Embryonic facial prominence (tissue), 1 donor: ENCODE measurements around the gene GALNT10.

Source experiments
- DNase-seq: peaks from one replicate; pipeline ENCODE4 v3.0.0-alpha.2; 2016; ENCODE audit errors: extremely low spot score

GALNT10 gene

GRCh38 chr5:154264549-154265196, 74.1 kb downstream of the GALNT10 start:
- no peak for DNase-seq

- no peak for DNase-seq
Measured at GRCh38 chr5:154265197-154265773, 74.8 kb downstream of the GALNT10 start.

DNA sequence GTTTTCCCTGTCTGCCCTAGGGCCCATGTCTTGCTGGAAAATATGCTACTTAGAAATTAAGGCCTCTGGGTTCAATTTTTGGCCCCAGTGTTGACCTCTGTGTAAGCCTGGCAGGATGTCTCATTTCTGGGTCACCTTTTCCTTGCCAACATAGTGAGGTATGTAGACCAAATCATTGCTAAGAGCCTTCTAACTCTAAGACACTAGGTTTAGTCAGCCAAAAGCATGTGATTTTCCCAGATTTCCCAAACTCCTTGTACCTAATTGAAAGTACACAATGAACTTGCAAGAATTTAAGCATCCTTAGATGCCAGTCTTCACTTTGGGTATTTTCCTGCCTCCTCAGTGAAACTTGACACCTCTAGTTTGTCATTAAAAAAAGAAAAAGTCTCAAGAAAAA, 77.0 kb downstream of the GALNT10 start:
- no peak for DNase-seq

- no peak for DNase-seq
Measured at GRCh38 chr5:154268073-154268472, 77.5 kb downstream of the GALNT10 start.

DNA sequence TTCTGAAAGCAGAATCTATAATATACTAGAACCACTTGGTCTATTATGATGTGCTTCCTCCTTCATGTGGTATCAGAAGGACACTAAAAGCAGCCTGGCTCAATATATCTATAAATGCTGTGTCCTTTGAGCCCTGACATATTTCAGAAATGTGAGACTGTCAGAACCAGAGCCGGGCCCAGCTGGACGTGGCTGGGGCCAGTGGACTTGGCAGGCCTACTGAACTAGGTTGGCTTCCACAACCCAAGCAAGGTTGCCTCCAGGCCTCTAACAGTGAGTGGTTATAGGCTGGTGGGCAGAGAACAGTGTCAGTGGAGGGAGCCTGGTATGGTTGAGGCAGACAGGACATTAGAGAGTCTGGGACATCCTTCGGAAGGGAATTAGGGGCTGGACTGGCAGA, 78.9 kb downstream of the GALNT10 start:
- DNase-seq, result no peak

GRCh38 chr5:154271466-154271865, 80.9 kb downstream of the GALNT10 start:
- no peak for DNase-seq

GRCh38 chr5:154271936-154272514, 81.5 kb downstream of the GALNT10 start:
- DNase-seq, result no peak

GRCh38 chr5:154273028-154273617, 82.6 kb downstream of the GALNT10 start:
- no peak for DNase-seq

GRCh38 chr5:154273963-154274827, 83.7 kb downstream of the GALNT10 start:
- no peak for DNase-seq

DNA sequence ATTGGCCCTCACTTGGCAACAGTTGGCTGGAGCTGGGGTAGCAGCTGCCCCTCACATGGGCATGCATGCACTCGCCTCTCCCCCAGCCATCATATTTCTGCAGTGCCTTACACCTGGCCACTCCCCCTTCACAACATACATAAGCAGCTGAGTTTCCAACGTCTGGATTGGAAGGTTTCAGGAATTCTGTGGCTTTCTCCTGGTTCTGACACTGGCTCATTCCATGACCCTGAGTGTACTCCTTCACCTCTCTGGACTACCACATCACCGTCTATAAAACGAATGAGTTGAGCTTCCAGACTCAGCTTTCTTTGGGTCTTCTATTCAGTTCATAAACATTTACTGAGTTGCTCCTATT, 84.3 kb downstream of the GALNT10 start:
- no peak for DNase-seq

DNA sequence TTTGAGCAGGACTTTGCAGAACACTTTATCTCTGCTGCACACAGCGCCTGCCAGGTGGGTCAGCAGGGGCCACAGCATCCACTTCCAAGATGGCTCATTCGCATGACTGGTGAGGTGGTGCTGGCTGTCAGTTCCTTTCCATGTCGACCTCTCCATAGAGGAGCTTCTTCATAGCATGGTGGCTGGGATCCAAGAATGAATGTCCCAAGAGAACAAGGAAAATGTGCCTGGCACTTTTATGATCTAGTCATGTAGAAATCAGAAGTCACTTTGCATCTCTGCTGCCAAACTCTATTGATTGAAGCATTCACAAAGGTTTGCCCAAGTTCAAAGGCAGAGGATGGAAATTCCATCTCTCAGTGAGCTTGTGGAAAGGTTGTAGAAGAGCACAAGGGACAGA, 85.0 kb downstream of the GALNT10 start:
- no peak for DNase-seq

DNA sequence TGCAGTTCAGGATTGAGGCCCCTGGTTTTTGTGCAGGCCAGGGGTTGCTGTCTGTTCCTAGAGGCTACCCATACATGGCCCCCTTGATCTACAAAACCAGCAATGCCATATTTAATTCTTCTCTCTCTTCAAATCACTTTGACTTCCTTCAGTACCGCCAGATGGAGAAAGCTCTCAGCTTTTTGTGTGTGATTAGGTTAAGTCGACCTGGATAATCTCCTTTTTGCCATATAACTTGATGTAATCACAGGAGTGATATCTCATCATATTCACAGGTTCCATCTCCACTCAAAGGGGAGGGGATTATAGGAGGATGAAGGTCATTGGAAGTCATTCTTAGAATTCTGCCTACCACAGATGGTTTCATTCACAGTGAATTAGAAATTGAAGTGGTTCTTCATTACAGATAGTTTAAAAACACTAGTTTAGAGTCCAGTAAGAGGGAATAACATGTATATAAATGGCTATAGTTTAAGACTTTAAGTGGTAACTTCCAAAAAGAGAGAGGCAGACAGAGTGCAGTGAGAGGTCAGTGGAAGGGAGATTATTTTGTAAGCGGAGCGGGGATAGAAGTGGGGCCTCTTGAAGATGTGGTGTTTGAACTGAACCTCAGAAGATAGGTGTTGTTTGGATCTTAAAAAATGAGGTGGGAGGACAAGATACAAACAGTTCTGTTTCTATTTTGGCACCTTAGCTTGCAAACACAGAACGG, 85.9 kb downstream of the GALNT10 start:
- no peak for DNase-seq

GRCh38 chr5:154276973-154277331, 86.4 kb downstream of the GALNT10 start:
- DNase-seq, result no peak

DNA sequence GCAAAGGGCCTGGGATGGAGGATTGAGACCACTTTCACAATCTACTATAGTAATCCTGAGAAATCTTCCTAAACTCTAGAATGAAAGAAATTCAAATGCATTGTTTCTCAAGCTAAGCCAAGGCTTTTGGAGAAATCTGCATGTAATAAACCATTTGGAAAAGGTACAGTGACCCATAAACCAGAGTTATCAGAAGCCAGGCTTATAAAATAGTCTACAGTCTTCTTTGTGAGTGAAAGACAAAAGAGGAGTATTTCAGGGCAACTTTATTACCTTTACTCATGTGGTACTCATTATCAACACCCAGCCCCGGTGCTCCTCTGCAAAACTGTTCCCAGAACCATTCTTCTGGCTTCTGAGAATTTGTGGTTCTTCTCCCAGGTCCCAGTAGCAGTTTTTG, 87.0 kb downstream of the GALNT10 start:
- DNase-seq, result no peak

DNA sequence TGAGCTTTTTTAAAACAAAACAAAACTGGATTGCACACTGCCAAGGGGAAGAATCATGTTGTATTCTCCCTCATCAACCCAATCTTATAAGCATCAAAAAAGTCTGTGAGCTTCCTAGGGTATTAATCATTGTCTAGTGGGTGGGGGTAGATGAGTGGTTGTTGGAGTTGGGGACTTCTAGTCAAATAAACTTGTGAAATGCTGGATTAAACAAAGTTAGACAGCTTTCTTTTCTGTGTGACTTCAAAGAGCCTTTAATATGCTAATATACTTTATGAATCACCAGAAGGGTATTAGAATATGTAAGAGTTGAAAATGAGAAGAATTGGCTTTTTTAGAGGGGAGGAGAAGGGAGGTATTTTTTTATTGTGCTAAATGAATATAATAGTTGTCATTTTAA, 87.7 kb downstream of the GALNT10 start:
- DNase-seq, result no peak

DNA sequence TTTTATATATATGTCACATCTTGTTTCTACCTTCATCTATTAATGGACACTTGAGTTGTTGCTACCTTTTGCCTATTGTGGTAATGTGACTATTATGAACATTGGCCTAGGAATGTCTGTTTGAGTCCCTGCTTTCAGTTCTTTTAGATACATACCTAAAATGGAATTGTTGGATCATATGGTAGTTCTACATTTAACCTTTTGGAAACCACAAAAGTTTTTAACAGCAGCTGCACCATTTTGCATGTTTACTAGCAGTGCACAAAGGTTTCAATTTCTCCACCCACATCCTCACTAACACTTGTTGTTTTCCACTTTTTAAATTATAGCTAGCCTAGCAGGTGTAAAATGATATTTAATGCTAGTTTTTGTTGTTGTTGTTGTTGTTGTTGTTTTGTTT, 88.4 kb downstream of the GALNT10 start:
- DNase-seq, result no peak

DNA sequence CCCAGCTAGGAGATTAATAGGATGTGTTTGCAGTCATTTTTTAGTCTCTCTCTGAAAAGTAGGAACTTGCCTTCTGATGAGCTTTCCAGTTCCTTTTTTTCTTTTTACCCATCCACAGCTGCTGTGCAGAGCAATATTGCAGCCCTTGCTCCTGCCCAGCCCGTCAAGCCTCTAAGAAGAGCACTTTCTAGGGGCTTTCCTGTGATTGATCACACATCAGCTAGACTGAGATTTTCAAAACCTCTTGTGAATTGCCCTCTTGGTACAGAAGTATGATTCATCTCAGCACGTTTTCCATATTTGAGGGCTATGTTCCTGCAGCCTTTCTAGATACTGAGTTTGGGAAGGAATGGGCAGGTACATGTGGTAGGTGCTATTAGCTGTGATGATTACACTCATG, 93.9 kb downstream of the GALNT10 start:
- DNase-seq, result no peak

DNA sequence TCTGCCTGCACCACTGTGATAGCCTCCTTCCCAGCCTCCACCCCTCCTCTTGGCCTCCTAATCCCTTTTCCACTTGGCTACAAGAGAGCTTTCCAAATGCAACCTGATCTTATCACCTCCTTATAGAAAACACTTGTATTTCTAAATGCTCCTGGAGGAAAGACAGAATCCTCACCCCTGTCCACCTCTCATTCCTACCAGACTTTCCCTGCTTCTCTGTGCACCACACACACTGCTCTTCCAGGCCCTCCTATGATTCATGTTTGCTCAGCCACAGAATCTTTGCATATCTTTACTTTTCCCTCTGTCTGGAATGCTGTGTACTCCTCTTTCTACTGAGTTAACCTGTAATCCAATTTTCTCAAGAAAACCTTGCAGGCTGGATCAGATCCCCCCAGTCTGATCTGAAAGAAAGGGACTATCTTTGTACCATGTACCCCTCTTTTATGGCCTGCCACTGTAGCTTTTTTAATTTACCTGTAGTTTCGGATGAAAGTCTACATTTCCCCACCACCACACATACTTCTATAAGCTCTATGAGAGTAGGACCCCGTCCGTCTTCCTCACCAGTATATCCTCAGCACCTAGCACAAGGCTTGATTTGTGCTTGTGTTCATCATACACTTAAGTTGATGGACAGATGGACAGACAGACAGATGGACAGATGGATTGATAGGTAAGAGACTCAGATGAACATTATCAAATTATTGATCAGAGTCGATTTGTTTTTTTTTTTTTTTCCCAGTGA, 95.3 kb downstream of the GALNT10 start:
- DNase-seq, result no peak

- DNase-seq, result no peak
Measured at GRCh38 chr5:154286557-154286956, 96.0 kb downstream of the GALNT10 start.

- no peak for DNase-seq
Measured at GRCh38 chr5:154287136-154287535, 96.6 kb downstream of the GALNT10 start.

DNA sequence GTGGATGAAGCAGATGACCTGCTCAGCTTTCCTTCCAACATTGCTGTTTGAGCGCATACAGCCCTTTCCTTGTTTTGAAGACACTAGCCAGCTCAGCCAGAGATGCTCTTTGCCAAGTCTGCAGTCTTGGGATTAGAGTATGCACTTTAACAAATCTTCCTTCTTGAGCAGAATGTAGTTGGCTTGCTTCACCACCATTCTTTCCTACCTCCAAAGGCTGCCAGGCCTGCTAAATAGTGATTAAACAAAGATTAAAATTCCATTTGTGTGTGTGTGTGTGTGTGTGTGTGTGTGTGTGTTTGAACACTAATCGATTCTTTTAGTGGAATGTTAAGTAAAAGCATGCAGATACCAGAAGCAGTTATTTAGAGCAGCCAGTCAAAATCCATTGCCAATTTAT, 97.6 kb downstream of the GALNT10 start:
- DNase-seq, result no peak
